DOHH2 (cell line): ENCODE measurements around the gene C2CD2L.

ENCODE experiments used
- CTCF ChIP-seq: fragments of 200-600 bp; sonication (generic); IDR thresholded peaks from one replicate; pipeline ENCODE4 v1.5.1; 2014; ENCODE audit warnings: antibody characterized with exemption, mild to moderate bottlenecking, low read depth, low read length; ENCODE audit not compliant: poor library complexity, severe bottlenecking
- EZH2phosphoT487 ChIP-seq: fragments of 200-600 bp; sonication (generic); IDR thresholded peaks from 2 replicates; pipeline ENCODE4 v1.6.1; 2017; ENCODE audit warnings: borderline replicate concordance, mild to moderate bottlenecking, antibody characterized with exemption, low read length, moderate library complexity, mixed read lengths

- TF ChIP-seq CTCF, result no peak
- TF ChIP-seq EZH2phosphoT487, result no peak
Measured at GRCh38 chr11:119107538-119108145, 498 bp downstream of the C2CD2L start.
